ENCODE data around the gene ADARB2.

DNA sequence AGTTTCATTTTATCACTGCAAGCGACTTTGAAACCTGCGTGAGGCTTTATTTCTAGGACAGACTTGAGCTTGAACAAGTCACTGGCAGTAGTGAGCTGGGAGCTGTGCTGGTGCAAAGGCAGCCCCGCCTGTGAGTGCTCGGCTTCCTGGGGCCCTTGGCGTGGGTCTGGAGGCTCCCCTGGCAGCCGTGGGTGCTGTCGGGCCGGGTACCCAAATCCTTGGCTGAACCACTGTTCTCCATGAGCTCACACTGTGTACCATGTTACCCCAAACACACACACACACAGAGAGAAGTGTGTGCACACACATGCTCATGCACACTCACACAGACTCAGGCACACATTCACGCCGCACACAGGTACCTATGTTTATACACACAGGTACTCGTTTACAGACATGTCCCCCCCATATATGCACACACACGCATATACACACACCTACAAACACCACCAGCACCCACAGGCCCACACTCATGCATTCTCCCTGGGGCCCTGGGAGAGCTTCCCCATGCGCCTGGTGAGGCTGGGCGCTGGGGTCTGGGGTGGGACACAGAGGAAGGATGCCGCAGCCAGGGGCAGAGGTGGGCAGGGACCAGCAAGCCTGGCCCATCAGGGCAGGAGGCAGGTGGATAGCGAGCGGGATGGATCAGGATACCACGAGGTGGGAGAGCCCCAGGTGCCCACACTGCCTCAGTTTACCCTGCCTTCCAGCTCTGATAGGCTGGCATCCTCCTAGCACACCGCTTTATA is 158.8 kb downstream of the ADARB2 start:
- TF ChIP-seq, protein P1, sequence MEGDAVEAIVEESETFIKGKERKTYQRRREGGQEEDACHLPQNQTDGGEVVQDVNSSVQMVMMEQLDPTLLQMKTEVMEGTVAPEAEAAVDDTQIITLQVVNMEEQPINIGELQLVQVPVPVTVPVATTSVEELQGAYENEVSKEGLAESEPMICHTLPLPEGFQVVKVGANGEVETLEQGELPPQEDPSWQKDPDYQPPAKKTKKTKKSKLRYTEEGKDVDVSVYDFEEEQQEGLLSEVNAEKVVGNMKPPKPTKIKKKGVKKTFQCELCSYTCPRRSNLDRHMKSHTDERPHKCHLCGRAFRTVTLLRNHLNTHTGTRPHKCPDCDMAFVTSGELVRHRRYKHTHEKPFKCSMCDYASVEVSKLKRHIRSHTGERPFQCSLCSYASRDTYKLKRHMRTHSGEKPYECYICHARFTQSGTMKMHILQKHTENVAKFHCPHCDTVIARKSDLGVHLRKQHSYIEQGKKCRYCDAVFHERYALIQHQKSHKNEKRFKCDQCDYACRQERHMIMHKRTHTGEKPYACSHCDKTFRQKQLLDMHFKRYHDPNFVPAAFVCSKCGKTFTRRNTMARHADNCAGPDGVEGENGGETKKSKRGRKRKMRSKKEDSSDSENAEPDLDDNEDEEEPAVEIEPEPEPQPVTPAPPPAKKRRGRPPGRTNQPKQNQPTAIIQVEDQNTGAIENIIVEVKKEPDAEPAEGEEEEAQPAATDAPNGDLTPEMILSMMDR (IDR thresholded peaks at IDR 0.05), result no peak
- TF ChIP-seq ZFX (IDR thresholded peaks at IDR 0.05; ENCODE audit: borderline replicate concordance), result no peak
